ENCODE results near the gene PRKACA.
A peak's percentile ranks its signal among the peaks of the same experiment; 100 is the strongest.

The PRKACA gene

DNA sequence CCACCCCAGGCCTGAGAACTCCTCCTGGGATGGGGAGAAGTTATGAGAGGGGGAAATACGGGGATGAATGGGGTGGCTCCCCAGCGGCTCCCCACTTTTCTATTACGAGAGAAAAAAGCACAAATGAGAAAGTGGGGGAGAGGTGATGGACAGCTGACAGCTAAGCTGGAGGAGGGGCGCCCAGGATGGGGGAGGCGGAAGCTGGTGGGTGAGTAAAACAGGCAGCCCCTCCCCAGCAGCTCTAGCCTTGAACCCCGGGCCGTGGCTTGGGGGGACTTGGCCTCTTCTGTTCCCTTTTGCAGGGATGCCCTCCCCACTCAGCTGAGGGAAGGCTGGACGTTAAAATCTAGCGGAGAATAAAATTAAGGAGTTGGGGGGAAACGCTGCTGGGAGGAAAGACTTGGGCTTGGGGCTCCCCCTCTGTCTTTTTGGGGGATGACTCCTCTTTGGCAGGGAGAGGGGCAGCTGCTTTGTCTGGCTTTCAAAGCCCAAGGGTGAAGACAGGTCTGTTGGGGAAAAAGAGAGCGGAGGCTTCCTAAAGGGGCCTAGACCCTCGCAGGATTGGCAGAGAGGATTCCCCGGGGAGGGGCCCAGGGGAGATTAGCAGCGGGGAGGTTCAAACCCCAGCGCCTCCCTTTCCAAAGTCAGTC is 25.6 kb downstream of the PRKACA start:
- H3K4me1 ChIP-seq, result peaks cover 22 to 34% (median 26%) of the 10 kb centered on the region in 10 experiments
- peak overlapping the region; percentile 68 to 88 (median 79) for H3K4me3 ChIP-seq
- H3K4me2 ChIP-seq, result peak overlapping the region; percentile 87 to 97 (median 95)
- no peaks in the 10 kb centered on the region for H3K27me3 ChIP-seq
- peaks cover 11 to 21% (median 15%) of the 10 kb centered on the region in 11 experiments for H3K9me3 ChIP-seq (replicated peaks in 1 of 11)
- H3K9ac ChIP-seq, result peak overlapping the region; percentile 77 to 92 (median 86)
- TF ChIP-seq Cebpa-rat (IDR thresholded peaks at IDR 0.05), result no peak
- peak overlapping the region; percentile 77 to 91 (median 86) for H3K27ac ChIP-seq
- peaks cover 35 to 62% (median 52%) of the 10 kb centered on the region in 11 experiments for H3K36me3 ChIP-seq
- H4K20me1 ChIP-seq, result peaks cover 9 to 28% (median 20%) of the 10 kb centered on the region in 11 experiments; a peak in 19 of 22 replicates

DNA sequence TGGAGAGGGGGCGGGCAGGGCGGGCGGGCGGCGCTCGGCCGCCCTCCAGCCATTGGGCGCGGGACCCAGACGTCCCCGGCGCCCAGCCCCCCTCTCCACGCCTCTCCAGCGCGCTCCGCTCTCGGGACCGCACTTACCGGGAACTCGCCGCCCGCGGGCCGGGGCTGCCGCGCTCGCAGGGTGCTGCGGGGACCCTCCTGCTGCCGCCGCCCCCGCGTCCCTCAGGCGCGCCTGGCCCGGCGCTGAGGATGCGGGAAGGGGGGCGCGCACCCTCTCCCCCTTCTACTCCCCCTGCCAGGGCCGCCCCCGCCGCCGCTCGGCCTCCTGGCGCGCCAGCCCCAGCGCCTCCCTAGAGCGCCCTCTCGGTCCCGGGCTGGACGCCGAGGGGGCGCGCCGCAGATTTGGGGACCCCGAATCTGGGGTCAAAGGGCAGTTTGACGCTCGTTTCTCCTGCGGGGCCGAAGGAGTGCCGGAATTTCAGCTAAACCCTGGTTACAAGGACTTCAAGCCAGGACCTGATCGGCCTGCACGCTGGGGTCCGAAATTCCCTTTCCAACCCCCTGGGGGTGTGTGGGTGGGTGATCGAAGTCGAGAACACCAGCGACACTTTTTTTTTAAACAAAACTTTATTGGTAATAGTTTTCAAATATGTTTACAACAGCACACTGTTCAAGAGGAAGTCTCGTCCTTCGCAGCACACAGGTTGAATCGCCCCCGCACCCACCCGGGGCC is 26.3 kb downstream of the PRKACA start:
- peaks cover 11 to 21% (median 15%) of the 10 kb centered on the region in 11 experiments for H3K9me3 ChIP-seq (replicated peaks in 1 of 11)
- peaks cover 9 to 28% (median 20%) of the 10 kb centered on the region in 11 experiments; a peak in 19 of 22 replicates for H4K20me1 ChIP-seq
- H3K4me2 ChIP-seq, result peak overlapping the region; percentile 87 to 97 (median 95)
- H3K36me3 ChIP-seq, result peaks cover 35 to 62% (median 52%) of the 10 kb centered on the region in 11 experiments
- TF ChIP-seq Cebpa-rat (IDR thresholded peaks at IDR 0.05), result no peak
- no peaks in the 10 kb centered on the region for H3K27me3 ChIP-seq
- peaks cover 22 to 35% (median 26%) of the 10 kb centered on the region in 10 experiments for H3K4me1 ChIP-seq
- peak overlapping the region; percentile 77 to 92 (median 86) for H3K9ac ChIP-seq
- H3K4me3 ChIP-seq, result peak overlapping the region; percentile 68 to 88 (median 79)
- peak overlapping the region; percentile 77 to 91 (median 86) for H3K27ac ChIP-seq

DNA sequence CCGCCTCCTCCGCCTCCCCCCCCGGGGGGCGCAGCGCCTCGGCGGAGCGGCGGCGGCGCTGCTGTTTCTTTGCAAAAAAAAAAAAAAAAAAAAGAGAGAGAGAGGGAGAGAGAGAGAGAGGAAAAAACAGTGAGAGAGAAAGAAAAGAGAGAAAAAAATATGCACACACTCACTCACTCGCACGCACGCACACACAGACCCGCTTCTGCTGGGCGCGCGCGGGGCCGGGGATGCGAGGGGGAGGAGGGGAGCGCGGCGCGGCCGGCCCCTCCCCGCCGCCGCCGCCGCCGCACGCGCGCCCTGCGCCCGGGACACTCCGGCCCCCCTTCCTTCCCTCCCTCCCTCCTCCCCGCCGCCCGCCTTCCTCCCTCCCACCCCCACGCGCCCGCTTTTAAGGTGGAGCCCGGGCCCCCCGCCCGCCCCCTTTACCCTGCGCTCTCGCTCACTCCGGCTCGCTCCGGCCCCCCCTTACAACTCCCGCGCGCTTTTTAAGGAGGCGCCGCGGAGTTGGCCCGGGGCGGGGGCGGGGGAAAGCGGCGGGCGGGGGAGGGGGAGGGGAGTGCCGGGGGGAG is 27.0 kb downstream of the PRKACA start, which contains the start of gene SAMD1:
Gene SAMD1 (minus strand): TSS at position 243 of the 572 bp plus-strand sequence.
- TF ChIP-seq Cebpa-rat (IDR thresholded peaks at IDR 0.05), result no peak
- Histone ChIP-seq H3K9me3 (replicated peaks in 1 of 11) (peaks cover 11 to 21% (median 15%) of the 10 kb centered on the region in 11 experiments), H3K4me3 (peak within 1 kb of the TSS; percentile 68 to 88 (median 79)), H4K20me1 (peaks cover 9 to 32% (median 20%) of the 10 kb centered on the region in 11 experiments; a peak in 19 of 22 replicates), H3K9ac (peak within 1 kb of the TSS; percentile 77 to 92 (median 86)), H3K4me1 (peaks cover 22 to 35% (median 26%) of the 10 kb centered on the region in 10 experiments), H3K27me3 (no peaks in the 10 kb centered on the region), H3K4me2 (peak within 1 kb of the TSS; percentile 87 to 97 (median 95)), H3K27ac (peak within 1 kb of the TSS; percentile 77 to 91 (median 86)), H3K36me3 (peaks cover 32 to 62% (median 56%) of the 10 kb centered on the region in 11 experiments)

DNA sequence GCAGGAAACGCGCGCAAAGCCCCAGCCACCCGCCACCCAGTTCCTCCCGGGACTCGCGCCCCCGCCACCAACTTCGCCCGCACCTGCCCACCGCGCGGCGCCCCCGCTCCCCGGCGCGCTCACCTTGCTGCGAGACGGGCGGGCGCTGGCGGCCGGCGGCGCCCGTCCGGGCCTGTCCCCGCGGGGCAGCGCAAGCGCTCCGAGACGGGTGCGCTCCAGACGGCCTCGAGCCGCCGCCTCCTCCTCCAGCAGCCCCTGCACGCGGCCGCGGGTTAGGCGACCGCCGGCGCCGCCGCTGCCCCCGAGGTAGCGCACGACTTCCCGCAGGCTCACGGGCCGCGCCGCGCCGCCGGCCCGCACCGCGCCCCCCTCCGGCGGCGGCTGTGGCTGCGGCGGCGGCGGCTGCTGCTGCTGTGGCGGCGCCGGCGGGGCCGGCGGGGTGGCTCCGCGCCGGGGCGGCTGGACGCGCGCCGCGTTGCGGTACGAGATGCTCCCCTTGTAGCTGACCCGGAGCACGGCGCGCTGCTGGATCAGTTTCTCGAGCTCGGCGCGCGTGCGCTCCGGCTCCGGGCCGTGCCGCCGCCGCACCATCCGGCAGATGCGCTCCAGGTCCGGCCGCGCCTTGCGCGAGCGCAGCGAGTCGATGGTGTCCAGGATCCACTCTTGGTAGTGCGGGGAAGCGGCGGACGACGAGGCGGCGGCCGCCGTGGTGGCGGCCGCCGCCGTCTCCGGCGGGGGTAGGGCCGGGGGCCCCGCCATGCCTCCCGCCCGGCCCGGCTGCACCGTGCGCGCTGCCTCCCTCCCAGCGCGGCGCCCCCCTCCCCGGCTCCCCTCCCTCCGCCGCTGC is 27.7 kb downstream of the PRKACA start:
- peak overlapping the region; percentile 61 to 84 (median 74) for H3K4me3 ChIP-seq
- peak overlapping the region; percentile 79 to 95 (median 86) for H3K4me2 ChIP-seq
- no peaks in the 10 kb centered on the region for H3K27me3 ChIP-seq
- H3K9me3 ChIP-seq (replicated peaks in 1 of 11), result peaks cover 11 to 20% (median 15%) of the 10 kb centered on the region in 11 experiments
- peaks cover 32 to 63% (median 56%) of the 10 kb centered on the region in 11 experiments for H3K36me3 ChIP-seq
- peaks cover 9 to 37% (median 20%) of the 10 kb centered on the region in 11 experiments; a peak in 19 of 22 replicates for H4K20me1 ChIP-seq
- H3K9ac ChIP-seq, result peak overlapping the region; percentile 71 to 84 (median 80)
- no peak for TF ChIP-seq Cebpa-rat (IDR thresholded peaks at IDR 0.05)
- peaks cover 22 to 35% (median 26%) of the 10 kb centered on the region in 10 experiments for H3K4me1 ChIP-seq
- H3K27ac ChIP-seq, result peak overlapping the region; percentile 26 to 79 (median 67); a peak in 19 of 22 replicates

DNA sequence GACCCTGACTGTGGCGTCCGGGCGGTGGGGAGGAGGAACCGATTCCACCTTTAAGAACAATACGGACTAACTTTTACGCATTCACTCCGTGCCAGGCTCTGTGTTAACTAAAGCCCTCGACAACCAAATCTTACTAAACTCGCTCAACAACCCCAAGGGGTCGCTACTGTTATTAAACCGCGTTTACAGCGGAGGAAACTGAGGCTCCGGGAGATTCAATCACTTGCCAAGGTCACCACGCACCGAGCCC is 28.2 kb downstream of the PRKACA start:
- no peaks in the 10 kb centered on the region for H3K27me3 ChIP-seq
- peaks cover 11 to 15% (median 14%) of the 10 kb centered on the region in 11 experiments for H3K9me3 ChIP-seq (replicated peaks in 1 of 11)
- peaks cover 9 to 37% (median 20%) of the 10 kb centered on the region in 11 experiments; a peak in 19 of 22 replicates for H4K20me1 ChIP-seq
- H3K9ac ChIP-seq, result peak overlapping the region; percentile 71 to 84 (median 80)
- H3K27ac ChIP-seq, result peak overlapping the region in 8 of 11 experiments; percentile 36 to 79 (median 68); a peak in 12 of 22 replicates
- H3K4me3 ChIP-seq, result peak overlapping the region; percentile 61 to 84 (median 74)
- H3K36me3 ChIP-seq, result peaks cover 32 to 61% (median 53%) of the 10 kb centered on the region in 11 experiments
- TF ChIP-seq Cebpa-rat (IDR thresholded peaks at IDR 0.05), result no peak
- peak overlapping the region; percentile 79 to 95 (median 86) for H3K4me2 ChIP-seq
- peaks cover 22 to 35% (median 26%) of the 10 kb centered on the region in 10 experiments for H3K4me1 ChIP-seq

DNA sequence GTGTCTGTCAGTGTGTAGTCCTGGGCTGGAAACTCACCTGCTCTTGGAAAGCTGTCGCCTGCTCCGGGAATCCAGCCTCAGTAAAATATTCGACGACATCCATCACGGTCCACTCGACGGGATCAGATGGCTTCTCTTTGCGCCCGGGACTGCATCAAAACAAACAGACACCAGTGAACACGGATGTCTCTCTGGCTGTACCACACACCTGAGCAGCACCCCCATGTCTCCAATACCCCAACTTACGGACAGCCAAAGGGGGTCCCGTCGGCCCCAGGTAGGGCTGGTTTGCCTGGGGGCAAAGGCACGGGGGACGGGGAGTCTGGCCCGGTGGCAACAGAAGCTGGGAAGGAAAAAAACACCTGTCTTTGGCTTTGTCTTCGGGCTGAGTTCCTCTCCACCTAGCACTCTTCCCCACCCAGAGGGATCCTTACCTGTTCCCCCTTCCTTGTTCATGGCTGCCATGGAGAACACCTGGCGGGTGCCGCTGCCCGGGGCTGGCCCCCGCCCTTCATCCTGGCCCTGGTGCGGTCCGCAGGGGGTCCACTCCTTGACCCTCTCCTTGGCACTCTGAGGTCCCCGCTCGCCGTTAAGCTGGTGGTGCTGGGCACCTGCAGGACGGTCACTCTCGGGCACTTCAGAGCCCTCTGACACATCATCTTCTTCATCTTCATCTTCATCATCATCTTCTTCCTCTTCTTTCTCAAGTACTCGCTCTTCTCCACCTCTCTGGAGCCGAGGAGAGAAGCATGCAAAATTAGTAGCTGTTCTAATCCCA is 28.7 kb downstream of the PRKACA start:
- peak overlapping the region; percentile 79 to 95 (median 86) for H3K4me2 ChIP-seq
- peak overlapping the region in 10 of 11 experiments; percentile 75 to 84 (median 80); a peak in 20 of 22 replicates for H3K9ac ChIP-seq
- TF ChIP-seq Cebpa-rat (IDR thresholded peaks at IDR 0.05), result no peak
- H3K27me3 ChIP-seq, result no peaks in the 10 kb centered on the region
- H3K27ac ChIP-seq, result no peak overlapping the region
- peaks cover 32 to 55% (median 50%) of the 10 kb centered on the region in 11 experiments for H3K36me3 ChIP-seq
- peaks cover 22 to 35% (median 27%) of the 10 kb centered on the region in 10 experiments for H3K4me1 ChIP-seq
- peaks cover 9 to 37% (median 20%) of the 10 kb centered on the region in 11 experiments; a peak in 19 of 22 replicates for H4K20me1 ChIP-seq
- H3K4me3 ChIP-seq, result peak overlapping the region; percentile 61 to 84 (median 74)
- H3K9me3 ChIP-seq (replicated peaks in 1 of 11), result peaks cover 9% of the 10 kb centered on the region in 11 experiments

DNA sequence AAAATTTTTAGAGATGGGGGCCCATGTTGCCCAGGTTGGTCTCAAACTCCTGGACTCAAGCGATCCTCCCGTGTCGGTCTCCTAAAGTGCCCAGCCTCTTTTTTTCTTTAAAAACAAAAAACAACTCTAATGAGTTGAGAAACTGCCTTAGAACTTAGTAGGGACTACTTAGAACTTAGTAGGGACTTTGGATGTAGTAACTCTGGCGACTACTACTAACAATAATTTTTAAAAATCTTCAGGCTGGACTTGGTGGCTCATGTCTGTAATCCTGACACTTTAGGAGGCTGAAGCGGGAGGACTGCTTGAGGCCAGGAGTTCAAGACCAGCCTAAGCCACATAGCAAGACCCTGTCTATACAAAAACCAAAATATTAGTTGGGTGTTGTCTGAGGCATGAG is 31.5 kb downstream of the PRKACA start:
- Histone ChIP-seq H3K27me3 (no peaks in the 10 kb centered on the region), H3K36me3 (peaks cover 25 to 50% (median 42%) of the 10 kb centered on the region in 11 experiments), H3K9me3 (replicated peaks in 1 of 11) (no peaks in the 10 kb centered on the region), H3K4me1 (peaks cover 21 to 40% (median 32%) of the 10 kb centered on the region in 10 experiments), H3K9ac (no peak overlapping the region), H4K20me1 (peaks cover 9 to 37% (median 20%) of the 10 kb centered on the region in 11 experiments; a peak in 19 of 22 replicates), H3K4me2 (no peak overlapping the region), H3K4me3 (no peak overlapping the region), H3K27ac (no peak overlapping the region)
- TF ChIP-seq Cebpa-rat (IDR thresholded peaks at IDR 0.05), result no peak

All from BLaER1 treated with 17β-estradiol and CSF1 and Interleukin-3, amounts not matched to agents 10 nM and 100 nM (cell line).